ENCODE results near the gene RPL41.

RPL41 gene

GRCh38 chr12:56110571-56110970 is 5.9 kb upstream of the RPL41 start:
- TF ChIP-seq REST (IDR thresholded peaks at IDR 0.05; ENCODE audit: low read depth), result no peak
- no peak for TF ChIP-seq CREB1 (IDR thresholded peaks at IDR 0.05; ENCODE audit: low read depth)
- no peak for TF ChIP-seq RAD21 (IDR thresholded peaks at IDR 0.05; ENCODE audit: low read depth)
- no peak for TF ChIP-seq TAF1 (IDR thresholded peaks at IDR 0.05; ENCODE audit: low read depth)
- TF ChIP-seq FOXM1 (IDR thresholded peaks at IDR 0.05; ENCODE audit: borderline replicate concordance, low read depth), result no peak
- TF ChIP-seq EGR1 (IDR thresholded peaks at IDR 0.05), result no peak
- TF ChIP-seq NFIC (IDR thresholded peaks at IDR 0.05), result no peak
- TF ChIP-seq MAX (IDR thresholded peaks at IDR 0.05), result no peak
- no peak for TF ChIP-seq USF1 (IDR thresholded peaks at IDR 0.05)
- TF ChIP-seq YY1 (IDR thresholded peaks at IDR 0.05; ENCODE audit: low read depth), result no peak
- TF ChIP-seq ZBTB7A (IDR thresholded peaks at IDR 0.05; ENCODE audit: low read depth), result no peak
- TF ChIP-seq CEBPB (IDR thresholded peaks at IDR 0.05), result no peak

- TF ChIP-seq EGR1 (IDR thresholded peaks at IDR 0.05) (no peak), CREB1 (IDR thresholded peaks at IDR 0.05; ENCODE audit: low read depth) (no peak), REST (IDR thresholded peaks at IDR 0.05; ENCODE audit: low read depth) (no peak), EP300 (IDR thresholded peaks at IDR 0.05; ENCODE audit: borderline replicate concordance) (no peak), TEAD4 (IDR thresholded peaks at IDR 0.05) (no peak), CEBPB (IDR thresholded peaks at IDR 0.05) (no peak), MAX (IDR thresholded peaks at IDR 0.05) (no peak), TAF1 (IDR thresholded peaks at IDR 0.05; ENCODE audit: low read depth) (no peak), USF1 (IDR thresholded peaks at IDR 0.05) (no peak), ZBTB7A (IDR thresholded peaks at IDR 0.05; ENCODE audit: low read depth) (no peak), YY1 (IDR thresholded peaks at IDR 0.05; ENCODE audit: low read depth) (no peak), NFIC (IDR thresholded peaks at IDR 0.05) (no peak), FOXM1 (IDR thresholded peaks at IDR 0.05; ENCODE audit: borderline replicate concordance, low read depth) (no peak), TCF12 (IDR thresholded peaks at IDR 0.05; ENCODE audit: low read depth) (no peak), RAD21 (IDR thresholded peaks at IDR 0.05; ENCODE audit: low read depth) (no peak)
Measured at GRCh38 chr12:56114084-56114483, 2.3 kb upstream of the RPL41 start.

DNA sequence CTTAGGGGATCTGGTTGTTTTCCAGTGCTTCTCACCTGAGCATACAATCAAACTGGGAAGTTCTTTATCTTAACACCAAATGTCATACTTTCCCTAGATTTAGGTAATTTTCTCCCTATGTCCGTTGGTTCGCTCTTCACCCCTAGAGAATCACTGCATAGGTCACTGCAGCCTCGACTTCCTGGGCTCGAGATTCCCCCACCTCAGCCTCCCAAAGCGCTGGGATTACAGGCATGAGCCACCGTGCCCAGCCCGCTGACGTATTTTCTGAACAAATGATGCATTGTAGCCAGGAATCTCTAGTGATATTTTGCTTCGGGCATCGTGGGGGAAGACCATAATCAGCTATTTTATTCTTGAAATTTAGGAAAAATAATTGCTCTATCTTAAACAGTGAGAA is 1.1 kb upstream of the RPL41 start:
- no peak for TF ChIP-seq EP300 (IDR thresholded peaks at IDR 0.05; ENCODE audit: borderline replicate concordance)
- no peak for TF ChIP-seq ZBTB7A (IDR thresholded peaks at IDR 0.05; ENCODE audit: low read depth)
- TF ChIP-seq TCF12 (IDR thresholded peaks at IDR 0.05; ENCODE audit: low read depth), result no peak
- TF ChIP-seq CREB1 (IDR thresholded peaks at IDR 0.05; ENCODE audit: low read depth), result 0 out of 2 replicates have a peak, but pooled peaks have one; percentile 13
- TF ChIP-seq MAX (IDR thresholded peaks at IDR 0.05), result no peak
- no peak for TF ChIP-seq TEAD4 (IDR thresholded peaks at IDR 0.05)
- TF ChIP-seq REST (IDR thresholded peaks at IDR 0.05; ENCODE audit: low read depth), result no peak
- no peak for TF ChIP-seq FOXM1 (IDR thresholded peaks at IDR 0.05; ENCODE audit: borderline replicate concordance, low read depth)

GRCh38 chr12:56117778-56118687 is 1.6 kb downstream of the RPL41 start, which contains the start of gene ZC3H10:
ZC3H10 (plus strand) TSS chr12:56118266; CDS start chr12:56120563, 2,297 bp downstream.
- TF ChIP-seq TEAD4 (IDR thresholded peaks at IDR 0.05), result peak; percentile 91
- TF ChIP-seq RAD21 (IDR thresholded peaks at IDR 0.05; ENCODE audit: low read depth), result no peak; the same call in 1 of the 2 replicates
- no peak for TF ChIP-seq ZBTB7A (IDR thresholded peaks at IDR 0.05; ENCODE audit: low read depth)
- no peak for TF ChIP-seq FOXM1 (IDR thresholded peaks at IDR 0.05; ENCODE audit: borderline replicate concordance, low read depth)
- TF ChIP-seq YY1 (IDR thresholded peaks at IDR 0.05; ENCODE audit: low read depth), result peak; percentile 80
- peak; percentile 37; the same call in 1 of the 2 replicates for TF ChIP-seq CEBPB (IDR thresholded peaks at IDR 0.05)
- TF ChIP-seq CREB1 (IDR thresholded peaks at IDR 0.05; ENCODE audit: low read depth), result peak; percentile 77
- TF ChIP-seq EGR1 (IDR thresholded peaks at IDR 0.05), result peak; percentile 70
- TF ChIP-seq EP300 (IDR thresholded peaks at IDR 0.05; ENCODE audit: borderline replicate concordance), result peak; percentile 67; the same call in 1 of the 2 replicates
- peak; percentile 61; the same call in 1 of the 2 replicates for TF ChIP-seq USF1 (IDR thresholded peaks at IDR 0.05)
- peak; percentile 70; the same call in 1 of the 2 replicates for TF ChIP-seq NFIC (IDR thresholded peaks at IDR 0.05)
- peak; percentile 97 for TF ChIP-seq MAX (IDR thresholded peaks at IDR 0.05)
- no peak for TF ChIP-seq REST (IDR thresholded peaks at IDR 0.05; ENCODE audit: low read depth)
- TF ChIP-seq TCF12 (IDR thresholded peaks at IDR 0.05; ENCODE audit: low read depth), result peak; percentile 85
- TF ChIP-seq TAF1 (IDR thresholded peaks at IDR 0.05; ENCODE audit: low read depth), result peak; percentile 86
